KOPT-K1 (cell line): ENCODE results near the gene PIK3R1.
A peak's percentile ranks its signal among the peaks of the same experiment; 100 is the strongest.
"Not testable (repeated sequence)": the region's sequence is repeated elsewhere in the genome, so short reads cannot be mapped to it uniquely, and the experiment has no call there.

Experiments used
- H3K27ac ChIP-seq: fragments of 200-600 bp; sonication (generic); 2 replicates; pipeline ENCODE4 v1.5.1; 2016; ENCODE audit warnings: antibody characterized with exemption, mild to moderate bottlenecking, low read depth, low read length; ENCODE audit not compliant: poor library complexity, severe bottlenecking
- H3K36me3 ChIP-seq: fragments of 200-600 bp; sonication (generic); 2 replicates; pipeline ENCODE4 v1.5.1; 2017; ENCODE audit warnings: antibody characterized with exemption, mild to moderate bottlenecking, low read length, moderate library complexity; ENCODE audit not compliant: insufficient read depth
- H3K9me3 ChIP-seq: fragments of 200-600 bp; sonication (generic); 2 replicates; pipeline ENCODE4 v1.5.1; 2017; ENCODE audit warnings: antibody characterized with exemption, low read length, mild to moderate bottlenecking; ENCODE audit not compliant: insufficient read depth, poor library complexity, severe bottlenecking

The PIK3R1 gene

GRCh38 chr5:68187268-68188055, 28.1 kb upstream of the PIK3R1 start:
- no peak overlapping the region for H3K27ac ChIP-seq
- H3K36me3 ChIP-seq, result no peaks in the 10 kb centered on the region
- no peaks in the 10 kb centered on the region for H3K9me3 ChIP-seq

GRCh38 chr5:68189171-68189570, 26.4 kb upstream of the PIK3R1 start:
- Histone ChIP-seq H3K27ac (no peak overlapping the region), H3K36me3 (no peaks in the 10 kb centered on the region), H3K9me3 (no peaks in the 10 kb centered on the region)

GRCh38 chr5:68189613-68190012, 25.9 kb upstream of the PIK3R1 start:
- H3K9me3 ChIP-seq, result no peaks in the 10 kb centered on the region
- no peaks in the 10 kb centered on the region for H3K36me3 ChIP-seq
- H3K27ac ChIP-seq, result no peak overlapping the region

- Histone ChIP-seq H3K36me3 (no peaks in the 10 kb centered on the region), H3K27ac (no peak overlapping the region), H3K9me3 (no peaks in the 10 kb centered on the region)
Observed at GRCh38 chr5:68190619-68191018, 24.9 kb upstream of the PIK3R1 start.

GRCh38 chr5:68191083-68191791, 24.3 kb upstream of the PIK3R1 start:
- Histone ChIP-seq H3K27ac (no peak overlapping the region), H3K36me3 (no peaks in the 10 kb centered on the region), H3K9me3 (no peaks in the 10 kb centered on the region)

GRCh38 chr5:68192679-68193060, 22.9 kb upstream of the PIK3R1 start:
- no peak overlapping the region for H3K27ac ChIP-seq
- no peaks in the 10 kb centered on the region for H3K9me3 ChIP-seq
- no peaks in the 10 kb centered on the region for H3K36me3 ChIP-seq

- Histone ChIP-seq H3K27ac (no peak overlapping the region), H3K9me3 (no peaks in the 10 kb centered on the region), H3K36me3 (no peaks in the 10 kb centered on the region)
Observed at GRCh38 chr5:68193481-68194036, 22.0 kb upstream of the PIK3R1 start.

GRCh38 chr5:68194386-68194785, 21.2 kb upstream of the PIK3R1 start:
- Histone ChIP-seq H3K36me3 (no peaks in the 10 kb centered on the region), H3K27ac (no peak overlapping the region), H3K9me3 (no peaks in the 10 kb centered on the region)

GRCh38 chr5:68195137-68195536, 20.4 kb upstream of the PIK3R1 start:
- H3K27ac ChIP-seq, result no peak overlapping the region
- H3K36me3 ChIP-seq, result no peaks in the 10 kb centered on the region
- no peaks in the 10 kb centered on the region for H3K9me3 ChIP-seq

- Histone ChIP-seq H3K9me3 (no peaks in the 10 kb centered on the region), H3K36me3 (no peaks in the 10 kb centered on the region), H3K27ac (no peak overlapping the region)
Observed at GRCh38 chr5:68196876-68197275, 18.7 kb upstream of the PIK3R1 start.

- Histone ChIP-seq H3K9me3 (no peaks in the 10 kb centered on the region), H3K27ac (no peak overlapping the region), H3K36me3 (no peaks in the 10 kb centered on the region)
Observed at GRCh38 chr5:68200288-68200687, 15.3 kb upstream of the PIK3R1 start.

- H3K36me3 ChIP-seq, H3K27ac ChIP-seq: not testable (repeated sequence)
- H3K9me3 ChIP-seq, result peaks cover 24% of the 10 kb centered on the region
Observed at GRCh38 chr5:68210654-68211053, 4.9 kb upstream of the PIK3R1 start.

GRCh38 chr5:68214482-68215207, 911 bp upstream of the PIK3R1 start:
- Histone ChIP-seq H3K9me3 (peaks cover 21% of the 10 kb centered on the region), H3K36me3 (peaks cover 6% of the 10 kb centered on the region; the same call in 1 of the 2 replicates), H3K27ac (peak overlapping the region; percentile 98)

- Histone ChIP-seq H3K36me3 (peaks cover 17% of the 10 kb centered on the region; the same call in 1 of the 2 replicates), H3K27ac (peak overlapping the region; percentile 98), H3K9me3 (peaks cover 11% of the 10 kb centered on the region)
Observed at GRCh38 chr5:68215898-68216244, 315 bp downstream of the PIK3R1 start.
